ENCODE data around the gene DDB1. TPM values are rescaled to one million over a fixed set of nuclear protein-coding genes. Genes with fewer than 3 reads are reported as not detected.
A peak's percentile ranks its signal among the peaks of the same experiment; 100 is the strongest.

DDB1 gene
- total and polyA plus RNA-seq, 2 of the 13 experiments (the other 11 are each of a cell fraction or from before 2014, with no cell fraction given): 217 to 266 TPM

- TF ChIP-seq PHB2 (IDR thresholded peaks at IDR 0.05; ENCODE audit: partially characterized antibody) (no peak), ZNF460 (CRISPR knock-in tag; IDR thresholded peaks at IDR 0.05; ENCODE audit: borderline replicate concordance) (no peak), ZBTB40 (IDR thresholded peaks at IDR 0.05) (no peak), ZBTB40 (CRISPR knock-in tag; IDR thresholded peaks at IDR 0.05) (no peak), NR2C2 (CRISPR knock-in tag; IDR thresholded peaks at IDR 0.05; ENCODE audit: borderline replicate concordance) (no peak; the same call in 1 of the 2 replicates), NFKB2 (CRISPR knock-in tag; IDR thresholded peaks at IDR 0.05; ENCODE audit: borderline replicate concordance) (no peak), BHLHE40 (IDR thresholded peaks at IDR 0.05; ENCODE audit: low read length) (peak; percentile 77), MZF1 (CRISPR knock-in tag; IDR thresholded peaks at IDR 0.05; ENCODE audit: borderline replicate concordance) (no peak), ZFP36L1 (CRISPR knock-in tag; IDR thresholded peaks at IDR 0.05) (no peak), RORA (CRISPR knock-in tag; IDR thresholded peaks at IDR 0.05) (no peak), ZBTB1 (CRISPR knock-in tag; IDR thresholded peaks at IDR 0.05; ENCODE audit: borderline replicate concordance) (no peak), KLF15 (CRISPR knock-in tag; IDR thresholded peaks at IDR 0.05; ENCODE audit: borderline replicate concordance) (peak; percentile 52; the same call in 1 of the 2 replicates), ZNF335 (CRISPR knock-in tag; IDR thresholded peaks at IDR 0.05) (no peak; the same call in 1 of the 2 replicates), ZKSCAN5 (CRISPR knock-in tag; IDR thresholded peaks at IDR 0.05) (no peak), THYN1 (CRISPR knock-in tag; IDR thresholded peaks at IDR 0.05; ENCODE audit: borderline replicate concordance, low read depth) (no peak), ZNF263 (CRISPR knock-in tag; IDR thresholded peaks at IDR 0.05) (no peak), ATM (IDR thresholded peaks at IDR 0.05; ENCODE audit: borderline replicate concordance) (no peak)
- TF ChIP-seq, protein P1, sequence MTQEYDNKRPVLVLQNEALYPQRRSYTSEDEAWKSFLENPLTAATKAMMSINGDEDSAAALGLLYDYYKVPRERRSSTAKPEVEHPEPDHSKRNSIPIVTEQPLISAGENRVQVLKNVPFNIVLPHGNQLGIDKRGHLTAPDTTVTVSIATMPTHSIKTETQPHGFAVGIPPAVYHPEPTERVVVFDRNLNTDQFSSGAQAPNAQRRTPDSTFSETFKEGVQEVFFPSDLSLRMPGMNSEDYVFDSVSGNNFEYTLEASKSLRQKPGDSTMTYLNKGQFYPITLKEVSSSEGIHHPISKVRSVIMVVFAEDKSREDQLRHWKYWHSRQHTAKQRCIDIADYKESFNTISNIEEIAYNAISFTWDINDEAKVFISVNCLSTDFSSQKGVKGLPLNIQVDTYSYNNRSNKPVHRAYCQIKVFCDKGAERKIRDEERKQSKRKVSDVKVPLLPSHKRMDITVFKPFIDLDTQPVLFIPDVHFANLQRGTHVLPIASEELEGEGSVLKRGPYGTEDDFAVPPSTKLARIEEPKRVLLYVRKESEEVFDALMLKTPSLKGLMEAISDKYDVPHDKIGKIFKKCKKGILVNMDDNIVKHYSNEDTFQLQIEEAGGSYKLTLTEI (CRISPR knock-in tag; conservative IDR thresholded peaks at IDR 0.05): no peak
Measured at GRCh38 chr11:61293867-61294716, 38.8 kb downstream of the DDB1 start (continued).
